GM18526 (cell line): Measurements from ENCODE around the gene ZNF107.

Experiments used
- POLR2A ChIP-seq: IDR thresholded peaks from 3 replicates; pipeline ENCODE4 v1.6.1; 2011; ENCODE audit not compliant: insufficient read length; ENCODE audit errors: extremely low read depth

Gene ZNF107

GRCh38 chr7:64672414-64672813, 6.5 kb downstream of the ZNF107 start:
- no peak for TF ChIP-seq POLR2A

DNA sequence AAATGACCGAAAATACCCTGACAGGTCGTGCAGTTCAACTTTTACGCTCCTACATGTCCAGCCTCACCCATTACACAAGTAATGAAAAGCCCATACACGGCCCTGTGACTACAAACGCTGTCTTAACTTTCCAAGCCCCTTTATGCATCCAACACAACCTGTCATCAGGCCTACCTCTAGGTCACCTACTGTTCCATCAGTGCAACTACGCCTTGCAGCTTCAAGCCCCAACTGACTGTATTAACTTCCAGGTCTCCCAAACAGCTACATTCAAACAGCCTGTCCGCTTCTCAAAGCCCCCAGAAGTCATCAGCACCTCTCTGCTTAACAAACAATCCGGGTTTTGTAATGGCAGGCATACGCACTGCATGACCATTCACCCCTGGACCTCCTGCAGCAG, 19.2 kb downstream of the ZNF107 start:
- TF ChIP-seq POLR2A, result no peak

- no peak for TF ChIP-seq POLR2A
Observed at GRCh38 chr7:64685741-64686140, 19.8 kb downstream of the ZNF107 start.

DNA sequence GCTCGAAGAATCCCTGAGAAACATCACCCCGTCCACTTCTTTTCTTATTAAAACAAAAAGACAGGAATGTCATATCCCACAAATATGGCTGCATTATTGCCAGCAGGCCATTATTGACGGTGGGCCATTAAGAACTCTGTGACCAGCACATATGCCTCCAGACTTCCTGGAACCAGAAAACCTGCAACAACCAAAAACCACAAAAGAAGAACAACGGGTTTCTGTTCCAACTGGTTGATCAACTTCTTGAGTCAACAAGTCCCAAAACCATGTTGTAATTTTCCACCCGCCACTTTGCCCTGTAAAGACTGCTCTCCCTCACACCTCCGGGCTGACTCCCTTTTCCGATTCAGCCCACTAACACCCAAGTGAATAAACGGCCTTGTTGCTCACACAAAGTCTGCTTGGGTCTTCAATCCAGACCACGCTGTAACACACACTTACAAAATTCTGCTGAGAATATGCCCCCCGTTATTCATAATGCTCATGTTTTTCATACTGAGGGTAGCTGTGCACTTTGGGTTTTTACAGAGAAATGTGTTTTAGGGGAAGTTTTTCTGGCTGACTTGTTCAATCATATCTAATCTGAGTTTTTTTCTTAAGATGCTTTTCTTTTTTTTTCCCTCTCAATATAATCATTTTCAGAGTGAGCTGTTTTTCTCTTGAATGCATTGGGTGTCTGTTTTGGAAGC, 20.7 kb downstream of the ZNF107 start:
- no peak for TF ChIP-seq POLR2A

GRCh38 chr7:64687249-64687648, 21.3 kb downstream of the ZNF107 start:
- TF ChIP-seq POLR2A, result no peak

DNA sequence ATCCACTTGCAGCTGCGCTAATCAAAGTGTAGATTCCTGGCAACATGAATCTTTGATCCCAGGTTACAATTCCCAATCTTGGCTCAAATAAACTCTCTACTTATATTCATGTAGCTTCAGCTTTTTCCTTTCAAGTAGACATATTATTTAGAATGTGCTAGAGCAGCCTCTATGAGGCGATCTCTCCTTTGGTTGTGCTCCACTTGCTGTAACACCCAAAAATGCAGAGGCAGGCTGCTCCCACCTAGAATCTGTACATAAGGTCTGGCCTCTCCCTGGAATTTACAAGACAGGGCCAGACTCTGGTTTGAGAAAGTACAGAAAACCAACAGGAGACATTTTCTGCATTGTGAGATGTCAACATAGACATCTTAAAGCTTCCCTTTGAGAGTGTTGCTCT, 23.1 kb downstream of the ZNF107 start:
- no peak for TF ChIP-seq POLR2A

GRCh38 chr7:64691831-64692230, 25.9 kb downstream of the ZNF107 start:
- TF ChIP-seq POLR2A, result no peak

GRCh38 chr7:64706625-64707292, 40.8 kb downstream of the ZNF107 start:
- TF ChIP-seq POLR2A, result no peak

GRCh38 chr7:64729089-64729848, 63.3 kb downstream of the ZNF107 start:
- no peak for TF ChIP-seq POLR2A

DNA sequence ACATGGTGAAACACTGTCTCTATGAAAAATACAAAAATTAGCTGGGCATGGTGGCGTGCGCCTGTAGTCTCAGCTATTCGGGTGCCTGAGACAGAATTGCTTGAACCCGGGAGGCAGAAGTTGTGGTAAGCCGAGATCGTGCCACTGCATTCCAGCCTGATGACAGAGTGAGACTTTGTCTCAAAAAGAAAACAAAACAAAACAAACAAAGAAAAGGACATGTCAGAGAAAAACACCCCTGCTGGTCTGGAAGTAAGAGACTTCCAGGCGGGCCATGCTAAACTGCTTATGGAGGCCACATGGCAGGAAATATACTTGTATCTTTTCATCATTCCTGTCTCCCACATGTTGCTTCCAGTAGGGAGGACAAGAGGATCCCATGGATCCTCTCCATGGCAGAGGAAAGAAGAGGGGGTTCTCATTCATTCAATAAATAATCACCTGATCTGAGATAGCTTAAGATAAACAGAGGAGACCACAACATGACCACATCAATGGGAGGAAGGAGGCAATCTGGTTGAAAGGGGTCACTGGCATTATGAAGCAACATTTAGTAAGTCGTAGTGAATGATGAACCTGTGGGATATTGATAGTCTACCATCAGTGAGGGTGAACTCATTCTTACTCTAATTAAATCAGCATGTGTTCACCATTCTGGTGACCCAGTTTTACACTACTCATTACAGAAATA, 67.8 kb downstream of the ZNF107 start:
- TF ChIP-seq POLR2A, result no peak

DNA sequence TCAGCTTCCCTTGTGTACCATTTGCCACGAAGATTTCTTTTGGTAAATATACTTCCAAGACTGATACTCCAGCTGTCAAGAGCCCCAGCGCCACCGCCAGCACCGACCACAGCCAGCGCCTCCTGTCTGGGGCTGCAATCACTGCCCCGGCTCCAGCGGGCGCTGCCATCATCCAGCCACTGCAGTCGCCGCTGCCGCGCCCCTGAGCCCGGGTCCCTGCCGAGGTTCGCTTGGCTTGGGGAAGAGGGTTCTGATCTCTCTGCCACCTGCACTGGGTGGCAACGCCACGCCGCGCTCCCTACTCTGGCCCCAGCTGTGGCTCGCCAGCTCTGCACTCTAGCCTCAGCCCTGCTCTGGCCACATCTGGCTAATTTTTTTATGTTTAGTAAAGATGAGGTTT, 70.6 kb downstream of the ZNF107 start:
- no peak for TF ChIP-seq POLR2A

DNA sequence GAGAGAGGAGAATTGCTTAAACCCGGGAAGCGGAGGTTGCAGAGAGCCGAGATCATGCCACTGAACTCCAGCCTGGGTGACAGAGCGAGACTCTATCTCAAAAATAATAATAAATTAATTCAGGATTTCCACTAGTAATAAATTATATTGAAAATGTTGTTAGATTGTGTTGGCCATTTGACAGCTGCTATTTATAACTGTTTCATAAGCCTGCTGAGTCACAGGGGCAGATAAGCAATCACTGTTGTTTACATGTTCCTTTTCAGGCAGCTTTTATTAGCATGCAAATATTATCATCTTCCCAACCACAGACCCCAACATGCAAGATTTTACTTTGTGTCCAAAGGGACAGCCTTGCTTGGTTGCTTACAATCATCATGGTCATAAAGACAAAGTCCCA, 78.7 kb downstream of the ZNF107 start:
- no peak for TF ChIP-seq POLR2A

DNA sequence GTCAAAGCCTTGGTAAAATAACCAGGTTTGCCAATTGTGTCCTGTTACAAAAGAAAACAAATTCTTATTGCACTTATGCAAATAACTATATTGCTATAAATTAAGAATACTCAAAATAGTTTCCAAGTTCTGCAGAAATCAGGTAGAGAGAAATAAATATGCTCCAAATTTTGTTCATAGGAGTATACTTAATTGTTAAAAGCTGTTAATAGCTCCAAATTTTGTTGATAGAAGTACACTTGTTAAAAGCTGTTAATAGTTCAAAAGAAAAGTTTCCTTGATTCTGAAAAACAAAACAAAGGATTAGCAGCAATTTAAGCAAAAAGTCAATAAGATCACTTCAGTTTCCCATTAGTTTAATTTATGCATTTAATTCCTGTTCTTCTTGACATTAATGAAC, 81.9 kb downstream of the ZNF107 start:
- no peak for TF ChIP-seq POLR2A

DNA sequence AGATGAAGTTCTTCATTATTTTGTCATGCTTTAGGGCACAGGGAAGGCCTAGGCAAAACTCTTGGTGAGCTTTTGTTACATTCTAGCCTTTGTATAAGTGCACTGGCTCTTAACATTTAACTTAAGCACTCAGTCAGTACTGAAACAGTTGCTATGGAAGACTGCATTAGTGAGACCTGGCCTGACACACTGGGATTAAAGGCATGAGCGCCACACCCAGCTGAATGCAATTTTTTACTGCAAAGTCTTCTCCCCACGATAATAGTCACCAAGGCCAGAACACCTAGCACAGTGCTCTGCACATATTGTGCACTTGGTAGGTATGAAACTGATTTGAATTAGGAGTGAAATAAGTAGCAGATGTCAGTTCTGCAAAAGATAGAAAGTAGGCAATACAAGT, 87.1 kb downstream of the ZNF107 start:
- TF ChIP-seq POLR2A, result no peak

DNA sequence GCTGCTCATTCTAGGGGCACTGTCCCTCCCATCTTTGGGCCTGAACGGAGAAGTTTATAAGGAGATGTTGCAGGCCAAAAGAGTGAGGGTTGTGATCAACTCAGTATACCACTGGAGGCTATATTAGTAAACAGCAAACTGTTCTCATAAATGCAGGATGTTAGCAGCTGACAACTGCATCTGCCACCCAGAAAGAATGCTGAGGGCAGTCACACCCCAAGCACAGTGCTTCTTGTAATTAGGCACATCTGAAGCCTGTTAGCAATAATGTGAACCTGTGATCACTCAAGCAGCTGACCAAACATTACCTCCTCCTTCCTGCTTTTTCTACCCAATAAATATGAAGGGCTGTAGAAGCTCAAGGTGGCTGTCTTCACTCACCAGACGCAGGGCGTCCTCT, 89.9 kb downstream of the ZNF107 start:
- TF ChIP-seq POLR2A, result no peak

GRCh38 chr7:64758151-64758550, 92.2 kb downstream of the ZNF107 start:
- no peak for TF ChIP-seq POLR2A
